Gastroesophageal sphincter (tissue), 3 donors: ENCODE results near the gene SLC7A1.

ENCODE experiments used
- EP300 ChIP-seq: sonication (generic); formaldehyde crosslinking; IDR thresholded peaks from one replicate; pipeline ENCODE4 v1.6.1; 2017; ENCODE audit warnings: antibody characterized with exemption, mild to moderate bottlenecking
- TF ChIP-seq, protein P1 (sequence below), 4 experiments: fragments of 200-600 bp in 2 of 4; fragments of 450-650 bp in 2 of 4; sonication (generic) in 1 of 4; IDR thresholded peaks; one replicate each; pipeline ENCODE4 v1.5.1; 2017 to 2019; ENCODE audit warnings: antibody characterized with exemption in 4 of 4, mild to moderate bottlenecking in 2 of 4, moderate library complexity in 2 of 4

DNA sequence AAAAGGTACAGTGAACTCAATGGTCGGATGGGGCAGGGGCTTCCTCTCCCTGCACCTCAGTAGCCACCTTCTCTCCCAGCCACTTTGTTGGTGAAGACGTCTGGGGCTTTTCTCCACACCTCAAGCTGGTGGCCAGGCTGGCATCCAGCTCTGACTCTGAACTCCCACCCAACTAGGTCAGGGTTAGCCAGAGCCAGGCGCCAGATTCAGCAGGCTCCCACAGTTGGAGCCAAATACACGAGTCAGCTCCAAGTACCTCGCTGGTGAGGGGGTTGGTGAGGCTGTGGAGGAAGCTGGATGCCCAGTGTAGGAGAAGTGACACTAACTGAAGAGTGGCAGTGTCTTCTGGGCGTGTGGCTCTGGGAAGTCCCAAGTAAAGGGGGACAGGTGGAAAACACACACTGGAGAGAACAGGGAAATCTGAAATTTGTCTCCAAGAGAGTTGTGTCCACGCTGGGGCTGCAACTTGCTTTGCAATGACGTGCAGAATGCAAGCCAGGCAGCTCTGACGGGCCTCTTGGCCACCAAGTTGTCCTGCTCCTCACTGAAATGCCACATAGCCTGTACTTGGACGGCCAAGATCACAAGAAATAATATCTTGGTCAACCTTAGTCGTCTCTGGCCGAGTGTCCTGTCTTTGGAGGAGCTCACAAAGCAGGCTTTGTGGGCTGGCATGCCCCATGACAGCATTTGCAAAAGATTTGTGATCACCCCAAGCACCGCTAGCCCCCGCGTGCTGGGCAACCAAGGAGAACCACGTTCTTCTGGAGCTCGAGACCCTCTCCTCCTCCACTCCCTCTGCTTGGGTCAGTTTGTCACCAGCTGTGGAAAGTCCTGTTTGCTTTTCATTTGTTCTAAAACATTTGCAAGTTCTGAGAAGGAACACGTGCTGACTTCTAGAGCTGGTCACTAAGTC is 18.1 kb downstream of the SLC7A1 start:
- TF ChIP-seq, protein P1, sequence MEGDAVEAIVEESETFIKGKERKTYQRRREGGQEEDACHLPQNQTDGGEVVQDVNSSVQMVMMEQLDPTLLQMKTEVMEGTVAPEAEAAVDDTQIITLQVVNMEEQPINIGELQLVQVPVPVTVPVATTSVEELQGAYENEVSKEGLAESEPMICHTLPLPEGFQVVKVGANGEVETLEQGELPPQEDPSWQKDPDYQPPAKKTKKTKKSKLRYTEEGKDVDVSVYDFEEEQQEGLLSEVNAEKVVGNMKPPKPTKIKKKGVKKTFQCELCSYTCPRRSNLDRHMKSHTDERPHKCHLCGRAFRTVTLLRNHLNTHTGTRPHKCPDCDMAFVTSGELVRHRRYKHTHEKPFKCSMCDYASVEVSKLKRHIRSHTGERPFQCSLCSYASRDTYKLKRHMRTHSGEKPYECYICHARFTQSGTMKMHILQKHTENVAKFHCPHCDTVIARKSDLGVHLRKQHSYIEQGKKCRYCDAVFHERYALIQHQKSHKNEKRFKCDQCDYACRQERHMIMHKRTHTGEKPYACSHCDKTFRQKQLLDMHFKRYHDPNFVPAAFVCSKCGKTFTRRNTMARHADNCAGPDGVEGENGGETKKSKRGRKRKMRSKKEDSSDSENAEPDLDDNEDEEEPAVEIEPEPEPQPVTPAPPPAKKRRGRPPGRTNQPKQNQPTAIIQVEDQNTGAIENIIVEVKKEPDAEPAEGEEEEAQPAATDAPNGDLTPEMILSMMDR (IDR thresholded peaks at IDR 0.05): no peak
- TF ChIP-seq EP300: no peak
